ENCODE data around the gene FAM120AOS.

FAM120AOS gene

GRCh38 chr9:93453047-93453914 is at the start of gene FAM120AOS:
Gene FAM120AOS (minus strand): TSS chr9:93453581. CDS start chr9:93452709, 872 bp downstream.
- DNase-seq (ENCODE audit: low spot score), result peak; percentile 92

- peak; percentile 6 for DNase-seq (ENCODE audit: low spot score)
These were observed 48.0 kb upstream of the FAM120AOS start for GRCh38 chr9:93501406-93501805.

DNA sequence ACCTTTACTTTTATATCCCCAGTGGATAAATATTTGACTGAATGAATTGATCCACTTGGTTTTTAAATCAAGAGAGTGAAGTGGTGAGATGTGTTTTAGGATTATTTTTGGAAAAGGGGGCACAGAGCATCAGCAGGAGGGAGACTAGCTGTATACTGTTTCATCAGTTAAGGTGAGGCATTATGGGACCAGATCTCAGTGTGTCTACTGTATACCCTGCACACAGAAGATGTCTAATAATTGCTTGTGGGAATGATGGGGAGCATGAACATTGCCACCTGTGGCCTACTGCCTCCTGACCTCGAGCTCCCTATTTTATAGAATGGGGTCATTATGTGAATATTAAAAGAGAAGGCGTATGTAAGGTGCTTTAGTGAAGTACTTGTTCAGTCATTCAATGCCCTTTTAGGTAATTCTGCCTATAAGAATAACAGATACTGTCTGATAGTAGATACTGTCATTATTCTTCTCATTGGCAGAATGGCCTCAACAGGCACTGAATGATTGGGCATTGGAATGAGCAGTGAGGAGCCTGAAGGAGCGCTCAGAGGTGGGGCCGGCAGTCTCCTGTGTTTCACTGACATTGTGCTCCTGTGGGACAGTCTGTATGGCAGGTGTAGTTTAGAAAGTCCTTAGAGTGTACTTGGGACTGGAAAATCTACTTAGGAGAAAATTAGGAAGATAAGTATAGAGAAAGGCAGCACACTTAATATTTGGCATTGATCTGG is 47.4 kb upstream of the FAM120AOS start:
- DNase-seq (ENCODE audit: low spot score), result no peak

- DNase-seq (ENCODE audit: low spot score), result no peak
These were observed 42.9 kb upstream of the FAM120AOS start for GRCh38 chr9:93496285-93496684.

- no peak for DNase-seq (ENCODE audit: low spot score)
These were observed 40.6 kb upstream of the FAM120AOS start for GRCh38 chr9:93493949-93494348.

DNA sequence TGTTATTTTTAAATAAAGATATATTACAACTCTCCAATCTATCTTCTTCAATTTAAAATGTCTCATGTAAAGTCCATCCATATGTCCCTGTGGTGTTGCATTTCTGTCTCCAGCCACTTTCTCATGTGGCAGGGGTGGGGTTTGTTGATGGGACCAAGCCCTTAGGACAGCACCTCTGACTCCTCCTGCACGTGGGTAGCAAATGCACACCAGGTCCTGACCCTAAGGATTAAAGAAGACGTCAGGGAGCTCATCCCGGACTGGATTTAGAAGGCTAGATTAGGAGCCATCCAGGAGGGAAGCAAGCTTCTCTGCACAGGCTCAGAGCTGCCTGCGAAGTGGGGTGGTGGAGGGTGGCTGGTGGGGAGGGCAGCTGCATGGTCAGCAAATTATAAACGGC is 38.9 kb upstream of the FAM120AOS start:
- no peak for DNase-seq (ENCODE audit: low spot score)

- no peak for DNase-seq (ENCODE audit: low spot score)
These were observed 38.3 kb upstream of the FAM120AOS start for GRCh38 chr9:93491593-93492232.

DNA sequence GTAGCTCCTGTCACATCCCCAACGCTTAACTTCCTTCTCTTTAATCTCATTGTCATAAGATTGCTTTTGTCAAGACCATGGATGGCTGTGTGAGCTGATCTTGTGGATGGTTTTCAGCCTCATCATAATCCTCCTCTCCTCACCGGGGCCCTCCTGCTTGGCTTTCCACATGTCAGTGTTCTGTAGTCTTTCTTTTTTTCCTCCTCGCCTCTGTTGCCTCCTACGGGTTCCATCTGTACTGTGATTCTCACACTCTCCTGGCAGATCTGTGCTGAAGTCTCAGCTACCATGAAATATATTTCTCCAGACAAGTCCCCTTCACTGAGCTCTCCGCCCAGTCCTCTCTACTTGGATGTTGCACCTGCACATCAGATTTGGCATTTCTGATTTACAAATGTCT is 34.9 kb upstream of the FAM120AOS start:
- no peak for DNase-seq (ENCODE audit: low spot score)

GRCh38 chr9:93486268-93486667 is 32.9 kb upstream of the FAM120AOS start:
- DNase-seq (ENCODE audit: low spot score), result no peak

- no peak for DNase-seq (ENCODE audit: low spot score)
These were observed 30.1 kb upstream of the FAM120AOS start for GRCh38 chr9:93483497-93483896.

GRCh38 chr9:93480728-93481324 is 27.4 kb upstream of the FAM120AOS start:
- DNase-seq (ENCODE audit: low spot score), result no peak

DNA sequence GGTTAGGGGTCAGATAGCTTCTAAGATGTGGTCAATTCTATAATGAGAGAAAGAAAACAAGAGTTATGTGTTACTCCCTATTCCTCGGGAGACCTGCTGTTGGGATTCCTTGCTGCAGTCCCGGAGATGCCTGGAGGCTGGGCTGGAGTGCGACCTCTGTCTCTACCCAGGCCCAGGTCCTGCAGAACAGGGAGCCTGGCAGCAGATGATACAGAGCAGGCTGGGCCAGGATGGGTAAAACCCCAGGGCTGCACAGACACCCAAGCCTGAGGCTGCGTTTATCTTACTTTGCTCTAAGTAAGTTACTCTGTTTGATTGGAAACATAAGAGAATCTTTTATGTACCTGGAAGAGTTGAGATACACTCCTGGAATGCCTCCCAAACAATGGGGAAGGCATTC is 26.9 kb upstream of the FAM120AOS start:
- no peak for DNase-seq (ENCODE audit: low spot score)

GRCh38 chr9:93479726-93480125 is 26.3 kb upstream of the FAM120AOS start:
- no peak for DNase-seq (ENCODE audit: low spot score)

- DNase-seq (ENCODE audit: low spot score), result no peak
These were observed 24.0 kb upstream of the FAM120AOS start for GRCh38 chr9:93477397-93477796.

GRCh38 chr9:93476924-93477323 is 23.5 kb upstream of the FAM120AOS start:
- DNase-seq (ENCODE audit: low spot score), result no peak

GRCh38 chr9:93475856-93476255 is 22.5 kb upstream of the FAM120AOS start:
- DNase-seq (ENCODE audit: low spot score), result no peak

DNA sequence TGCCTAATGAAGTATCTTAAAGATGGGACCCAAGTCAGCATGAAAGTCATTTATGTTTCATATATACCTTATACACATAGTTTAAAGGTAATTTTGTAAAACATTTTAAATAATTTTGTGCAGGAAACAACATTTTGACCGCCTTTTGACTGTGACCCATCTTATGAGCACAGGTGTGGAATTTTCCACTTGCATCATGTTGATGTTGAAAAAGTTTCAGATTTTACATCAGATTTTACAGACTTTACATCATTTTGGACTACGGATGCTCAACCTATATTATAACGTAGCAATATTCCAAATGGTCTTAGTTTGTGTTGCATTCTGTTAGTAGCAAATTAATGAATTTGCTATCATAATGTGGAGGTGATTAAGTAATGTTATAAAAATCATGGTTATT is 21.7 kb upstream of the FAM120AOS start:
- no peak for DNase-seq (ENCODE audit: low spot score)

GRCh38 chr9:93473411-93473810 is 20.0 kb upstream of the FAM120AOS start:
- peak; percentile 2 for DNase-seq (ENCODE audit: low spot score)

DNA sequence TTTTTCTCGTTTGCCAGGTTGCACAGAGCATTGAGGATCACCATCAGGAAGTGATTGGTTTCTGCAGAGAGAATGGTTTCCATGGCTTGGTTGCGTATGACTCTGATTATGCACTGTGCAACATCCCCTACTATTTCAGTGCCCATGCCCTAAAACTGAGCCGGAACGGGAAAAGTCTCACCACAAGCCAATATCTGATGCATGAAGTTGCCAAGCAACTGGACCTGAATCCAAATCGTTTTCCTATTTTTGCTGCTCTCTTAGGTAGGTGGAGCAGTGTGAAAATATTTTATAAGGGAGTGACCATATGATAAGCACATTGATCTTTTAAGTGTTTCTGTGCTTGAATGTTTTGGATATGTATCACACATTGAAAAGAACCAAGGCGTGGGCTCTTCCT is 17.7 kb upstream of the FAM120AOS start:
- no peak for DNase-seq (ENCODE audit: low spot score)

DNA sequence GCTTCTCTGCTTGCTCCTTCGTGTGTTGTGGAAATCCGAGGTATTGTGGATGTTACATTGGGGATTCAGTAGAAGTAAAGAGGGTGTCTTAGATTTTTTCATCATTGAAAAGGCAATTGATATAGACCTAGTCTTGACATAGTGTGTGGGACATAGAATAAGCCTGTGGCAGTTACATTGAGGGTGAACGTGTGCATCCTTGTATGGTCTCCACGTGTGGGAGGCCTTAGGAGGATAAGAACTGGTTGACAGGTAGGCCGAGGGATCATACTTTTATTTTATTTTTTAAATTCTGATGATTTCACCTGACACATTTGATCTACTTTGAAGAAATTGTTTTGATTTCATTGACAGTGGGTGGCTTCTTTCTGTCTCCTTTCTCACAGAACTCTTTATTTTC is 17.0 kb upstream of the FAM120AOS start:
- DNase-seq (ENCODE audit: low spot score), result no peak

GRCh38 chr9:93468763-93469456 is 15.5 kb upstream of the FAM120AOS start:
- DNase-seq (ENCODE audit: low spot score), result peak; percentile 57

GRCh38 chr9:93467462-93467861 is 14.1 kb upstream of the FAM120AOS start:
- peak; percentile 54 for DNase-seq (ENCODE audit: low spot score)
